ENCODE results near the gene WRAP73.
A peak's percentile ranks its signal among the peaks of the same experiment; 100 is the strongest.

The WRAP73 gene

GRCh38 chr1:3680488-3681230 lies 30.8 kb upstream of the WRAP73 start:
- DNase-seq (ENCODE audit: insufficient read length): no peak
- TF ChIP-seq POLR2AphosphoS5 (IDR thresholded peaks at IDR 0.05; ENCODE audit: low read depth, low read length): no peak
- TF ChIP-seq TAF1 (IDR thresholded peaks at IDR 0.05; ENCODE audit: borderline replicate concordance, low read depth, low read length): no peak
- no peak for FAIRE-seq

DNA sequence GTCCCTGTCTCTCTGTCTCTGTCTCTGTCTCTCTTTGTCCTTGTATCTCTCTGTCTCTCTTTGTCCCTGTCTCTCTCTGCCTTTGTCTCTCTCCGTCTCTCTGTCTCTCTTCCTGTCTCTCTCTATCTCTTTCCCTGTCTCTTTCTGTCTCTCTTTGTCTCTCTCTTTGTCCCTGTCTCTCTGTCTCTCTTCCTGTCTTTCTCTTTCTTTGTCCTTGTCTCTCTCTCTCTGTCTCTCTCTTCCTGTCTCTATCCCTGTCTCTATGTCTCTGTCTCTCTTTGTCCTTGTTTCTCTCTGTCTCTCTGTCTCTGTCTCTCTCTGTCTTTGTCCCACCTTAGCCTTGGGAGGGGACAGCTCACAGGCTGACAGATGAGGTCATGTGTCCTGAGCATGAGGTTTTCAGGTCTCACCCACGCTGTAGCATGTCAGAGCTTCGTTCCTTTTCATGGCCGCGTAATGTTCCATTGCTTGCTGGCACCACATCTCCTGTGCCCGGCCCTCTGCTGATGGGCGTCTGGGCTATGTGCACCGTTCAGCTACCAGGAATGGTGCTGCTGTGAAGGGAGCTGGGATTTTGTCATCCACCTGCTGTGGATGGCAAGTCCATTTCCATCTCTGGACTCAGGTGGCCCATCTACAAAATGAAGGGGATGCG lies 30.0 kb upstream of the WRAP73 start:
- DNase-seq (ENCODE audit: insufficient read length): no peak
- FAIRE-seq: no peak
- no peak for TF ChIP-seq TAF1 (IDR thresholded peaks at IDR 0.05; ENCODE audit: borderline replicate concordance, low read depth, low read length)
- no peak for TF ChIP-seq POLR2A (IDR thresholded peaks at IDR 0.05; ENCODE audit: low read depth, low read length)
- no peak for TF ChIP-seq POLR2AphosphoS5 (IDR thresholded peaks at IDR 0.05; ENCODE audit: low read depth, low read length)

DNA sequence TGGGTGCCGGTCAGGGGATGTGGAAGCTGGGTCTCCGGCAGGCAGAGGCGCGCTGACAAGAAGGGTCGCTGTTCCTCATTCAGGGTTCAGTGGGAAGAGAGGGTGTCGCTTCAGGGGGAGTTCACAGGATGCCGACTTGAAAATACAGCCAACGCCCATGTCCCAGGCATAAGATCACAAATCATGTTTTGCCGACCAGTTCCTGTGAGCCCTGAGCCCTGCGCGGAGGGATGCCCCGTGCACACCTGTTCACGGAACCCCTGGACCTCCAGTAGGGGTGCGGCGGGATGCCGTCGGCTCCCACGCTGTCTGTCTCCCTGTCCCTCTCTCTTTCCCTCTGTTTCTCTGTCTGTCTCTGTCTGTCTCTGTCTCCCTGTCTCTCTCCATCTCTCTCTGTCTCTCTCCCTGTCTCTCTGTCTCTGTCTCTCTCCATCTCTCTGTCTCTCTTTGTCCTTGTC lies 29.2 kb upstream of the WRAP73 start:
- TF ChIP-seq POLR2AphosphoS5 (IDR thresholded peaks at IDR 0.05; ENCODE audit: low read depth, low read length) (no peak), TAF1 (IDR thresholded peaks at IDR 0.05; ENCODE audit: borderline replicate concordance, low read depth, low read length) (no peak)
- FAIRE-seq: peak; percentile 76

GRCh38 chr1:3678361-3679097 lies 28.6 kb upstream of the WRAP73 start:
- FAIRE-seq (peak; percentile 9), DNase-seq (ENCODE audit: insufficient read length) (no peak)

More for the DNA sequence above, 29.2 kb upstream of the WRAP73 start:
- no peak for DNase-seq (ENCODE audit: insufficient read length)

GRCh38 chr1:3677484-3677883 lies 27.6 kb upstream of the WRAP73 start:
- FAIRE-seq: peak; percentile 27
- TF ChIP-seq POLR2A (IDR thresholded peaks at IDR 0.05; ENCODE audit: low read depth, low read length) (peak; percentile 32; the same call in 1 of the 2 replicates), POLR2AphosphoS5 (IDR thresholded peaks at IDR 0.05; ENCODE audit: low read depth, low read length) (no peak)
- DNase-seq (ENCODE audit: insufficient read length): no peak

More at GRCh38 chr1:3678361-3679097, 28.6 kb upstream of the WRAP73 start:
- TF ChIP-seq POLR2AphosphoS5 (IDR thresholded peaks at IDR 0.05; ENCODE audit: low read depth, low read length): no peak
- no peak for TF ChIP-seq POLR2A (IDR thresholded peaks at IDR 0.05; ENCODE audit: low read depth, low read length)

GRCh38 chr1:3676581-3677470 lies 26.9 kb upstream of the WRAP73 start:
- no peak for TF ChIP-seq TAF1 (IDR thresholded peaks at IDR 0.05; ENCODE audit: borderline replicate concordance, low read depth, low read length)
- TF ChIP-seq POLR2A (IDR thresholded peaks at IDR 0.05; ENCODE audit: low read depth, low read length): 0 out of 2 replicates have a peak, but pooled peaks have one; percentile 4
- TF ChIP-seq POLR2AphosphoS5 (IDR thresholded peaks at IDR 0.05; ENCODE audit: low read depth, low read length): peak; percentile 39; the same call in 1 of the 2 replicates
- peak; percentile 99 for FAIRE-seq
- DNase-seq (ENCODE audit: insufficient read length): peak; percentile 69

- FAIRE-seq (no peak), DNase-seq (ENCODE audit: insufficient read length) (no peak)
- TF ChIP-seq POLR2AphosphoS5 (IDR thresholded peaks at IDR 0.05; ENCODE audit: low read depth, low read length) (no peak), POLR2A (IDR thresholded peaks at IDR 0.05; ENCODE audit: low read depth, low read length) (no peak), TAF1 (IDR thresholded peaks at IDR 0.05; ENCODE audit: borderline replicate concordance, low read depth, low read length) (no peak)
These were observed 25.5 kb upstream of the WRAP73 start for GRCh38 chr1:3675436-3675835.

GRCh38 chr1:3674100-3675094 lies 24.5 kb upstream of the WRAP73 start:
- FAIRE-seq (peak; percentile 94), DNase-seq (ENCODE audit: insufficient read length) (no peak)

GRCh38 chr1:3673381-3674099 lies 23.6 kb upstream of the WRAP73 start:
- FAIRE-seq: peak; percentile 98
- DNase-seq (ENCODE audit: insufficient read length): no peak

More at GRCh38 chr1:3674100-3675094, 24.5 kb upstream of the WRAP73 start:
- TF ChIP-seq POLR2A (IDR thresholded peaks at IDR 0.05; ENCODE audit: low read depth, low read length) (no peak), TAF1 (IDR thresholded peaks at IDR 0.05; ENCODE audit: borderline replicate concordance, low read depth, low read length) (no peak), POLR2AphosphoS5 (IDR thresholded peaks at IDR 0.05; ENCODE audit: low read depth, low read length) (no peak)

More at GRCh38 chr1:3673381-3674099, 23.6 kb upstream of the WRAP73 start:
- no peak for TF ChIP-seq TAF1 (IDR thresholded peaks at IDR 0.05; ENCODE audit: borderline replicate concordance, low read depth, low read length)
- TF ChIP-seq POLR2A (IDR thresholded peaks at IDR 0.05; ENCODE audit: low read depth, low read length): peak; percentile 29
- peak; percentile 56; the same call in 1 of the 2 replicates for TF ChIP-seq POLR2AphosphoS5 (IDR thresholded peaks at IDR 0.05; ENCODE audit: low read depth, low read length)
